IMR-90 (cell line): ENCODE data around the gene KAT7. TPM values are rescaled to one million over a fixed set of nuclear protein-coding genes. Genes with fewer than 3 reads are reported as not detected.

Source experiments
- ATAC-seq: fragments of 200-7000 bp; cut with Tn5 transposase; 2 replicates; pipeline ENCODE4 v1.9.1; 2020; ENCODE audit warnings: low read depth, mild to moderate bottlenecking, moderate library complexity
- BruUV-seq: library from RNA; stranded (reverse); fragments of 400-500 nt; replicated peaks from 2 replicates; lab custom pipeline; 2021; lab: Mats Ljungman, UMichigan
- CTCF ChIA-PET: fragments of 300-600 bp; formaldehyde crosslinking; extraction: SDS; loops from one replicate; lab custom pipeline; 2021; ENCODE audit warnings: antibody characterized with exemption; lab: Yijun Ruan, JAX
- POLR2A ChIA-PET: fragments of 300-600 bp; sonication (Branson Sonifier 250); formaldehyde crosslinking; loops from one replicate; lab custom pipeline; 2022; ENCODE audit warnings: antibody characterized with exemption; ENCODE audit not compliant: unreplicated experiment; lab: Charles Lee
- DNase-seq: peaks from one replicate; pipeline ENCODE4 v3.0.0; 2013
- H2AFZ ChIP-seq: replicated peaks from 2 replicates; pipeline ENCODE3; 2013; ENCODE audit warnings: low read length, mild to moderate bottlenecking; ENCODE audit not compliant: poor library complexity
- H2AK5ac ChIP-seq: 2 replicates; pipeline ENCODE4 v1.6.1; 2013; ENCODE audit warnings: low read depth, low read length, inconsistent platforms
- H2AK9ac ChIP-seq: replicated peaks from 2 replicates; pipeline ENCODE3; 2013; ENCODE audit warnings: mild to moderate bottlenecking, low read depth, low read length, moderate library complexity; ENCODE audit not compliant: poor library complexity
- H2BK120ac ChIP-seq: 2 replicates; pipeline ENCODE4 v1.6.1; 2013; ENCODE audit warnings: low read depth, low read length, inconsistent platforms
- H2BK15ac ChIP-seq: 3 replicates; pipeline ENCODE4 v1.6.1; 2013; ENCODE audit warnings: low read depth, low read length, inconsistent platforms
- H2BK20ac ChIP-seq: 2 replicates; pipeline ENCODE4 v1.6.1; 2013; ENCODE audit warnings: low read depth, mild to moderate bottlenecking, inconsistent platforms, low read length, moderate library complexity
- H2BK5ac ChIP-seq: 2 replicates; pipeline ENCODE4 v1.6.1; 2013; ENCODE audit warnings: mild to moderate bottlenecking, low read depth, low read length, inconsistent platforms; ENCODE audit not compliant: poor library complexity, severe bottlenecking
- H3K14ac ChIP-seq: replicated peaks from 2 replicates; pipeline ENCODE4 v1.6.1; 2013; ENCODE audit warnings: low read depth, low read length, inconsistent platforms
- H3K18ac ChIP-seq: 2 replicates; pipeline ENCODE4 v1.6.1; 2013; ENCODE audit warnings: low read depth, low read length, control low read depth
- H3K23ac ChIP-seq: 2 replicates; pipeline ENCODE4 v1.6.1; 2013; ENCODE audit warnings: low read depth, low read length, inconsistent platforms
- H3K27ac ChIP-seq: 2 replicates; pipeline ENCODE4 v1.5.1; 2013; ENCODE audit warnings: mild to moderate bottlenecking, control low read depth, low read length; ENCODE audit not compliant: insufficient read depth
- H3K27me3 ChIP-seq: 2 replicates; pipeline ENCODE4 v1.6.1; 2013; ENCODE audit warnings: low read length; ENCODE audit not compliant: control insufficient read depth, insufficient read depth
- H3K36me3 ChIP-seq: 2 replicates; pipeline ENCODE4 v1.6.1; 2013; ENCODE audit warnings: low read length, mixed read lengths; ENCODE audit not compliant: control insufficient read depth, insufficient read depth
- H3K4ac ChIP-seq: 2 replicates; pipeline ENCODE4 v1.6.1; 2013; ENCODE audit warnings: low read depth, low read length, inconsistent platforms
- H3K4me1 ChIP-seq: 2 replicates; pipeline ENCODE4 v1.6.1; 2013; ENCODE audit warnings: low read length, mixed read lengths; ENCODE audit not compliant: control insufficient read depth, insufficient read depth
- H3K4me2 ChIP-seq: 2 replicates; pipeline ENCODE4 v1.6.1; 2013; ENCODE audit warnings: low read depth, mild to moderate bottlenecking, control low read depth, low read length, moderate library complexity
- H3K4me3 ChIP-seq: 2 replicates; pipeline ENCODE4 v1.5.1; 2013; ENCODE audit warnings: low read depth, mild to moderate bottlenecking, control low read depth, low read length, moderate library complexity; ENCODE audit not compliant: insufficient read depth
- H3K56ac ChIP-seq: 2 replicates; pipeline ENCODE4 v1.6.1; 2013; ENCODE audit warnings: low read length, inconsistent platforms; ENCODE audit not compliant: insufficient read depth; ENCODE audit errors: extremely low read depth
- H3K79me1 ChIP-seq, 2 experiments: 2 replicates each; pipeline ENCODE4 v1.6.1; 2013; ENCODE audit warnings: low read length in 2 of 2, inconsistent platforms in 1 of 2, low read depth in 1 of 2
- H3K9ac ChIP-seq: 2 replicates; pipeline ENCODE4 v1.6.1; 2013; ENCODE audit warnings: low read depth, low read length, control low read depth
- H3K9me1 ChIP-seq: 2 replicates; pipeline ENCODE4 v1.6.1; 2013; ENCODE audit warnings: low read length, inconsistent platforms; ENCODE audit not compliant: insufficient read depth
- H3K9me3 ChIP-seq: 2 replicates; pipeline ENCODE4 v1.6.1; 2013; ENCODE audit warnings: low read length; ENCODE audit not compliant: control insufficient read depth, insufficient read depth
- H4K20me1 ChIP-seq: 2 replicates; pipeline ENCODE4 v1.6.1; 2013; ENCODE audit warnings: low read length, inconsistent platforms; ENCODE audit not compliant: insufficient read depth
- H4K5ac ChIP-seq: 2 replicates; pipeline ENCODE4 v1.6.1; 2013; ENCODE audit warnings: mild to moderate bottlenecking, low read depth, low read length, control low read depth
- H4K8ac ChIP-seq, 2 experiments: 2 replicates each; pipeline ENCODE4 v1.6.1; 2013; ENCODE audit warnings: low read depth in 2 of 2, low read length in 2 of 2, control low read depth in 1 of 2, inconsistent platforms in 1 of 2
- H4K91ac ChIP-seq: 2 replicates; pipeline ENCODE4 v1.6.1; 2013; ENCODE audit warnings: low read depth, low read length, inconsistent platforms; ENCODE audit not compliant: insufficient read depth
- BHLHE40 ChIP-seq: fragments of 150-350 bp; IDR thresholded peaks from 2 replicates; pipeline ENCODE4 v1.6.1; 2016; ENCODE audit warnings: mild to moderate bottlenecking, low read depth, low read length
- CEBPB ChIP-seq: IDR thresholded peaks from 2 replicates; pipeline ENCODE4 v1.6.1; 2012; ENCODE audit warnings: low read depth, low read length, improper control_type of control experiment
- ELK1 ChIP-seq: fragments of 150-350 bp; IDR thresholded peaks from 2 replicates; pipeline ENCODE4 v1.6.1; 2016; ENCODE audit warnings: low read depth, mild to moderate bottlenecking, low read length, moderate library complexity, borderline replicate concordance
- FOS ChIP-seq: fragments of 150-350 bp; IDR thresholded peaks from 2 replicates; pipeline ENCODE4 v1.6.1; 2016; ENCODE audit warnings: low read depth, low read length
- MAFK ChIP-seq: IDR thresholded peaks from 2 replicates; pipeline ENCODE4 v1.6.1; 2012; ENCODE audit warnings: low read depth, low read length, improper control_type of control experiment
- MAZ ChIP-seq: IDR thresholded peaks from 2 replicates; pipeline ENCODE4 v1.6.1; 2012; ENCODE audit warnings: low read depth, mild to moderate bottlenecking, low read length, improper control_type of control experiment, moderate library complexity, borderline replicate concordance
- NFE2L2 ChIP-seq: fragments of 150-350 bp; IDR thresholded peaks from 2 replicates; pipeline ENCODE4 v1.6.1; 2016; ENCODE audit warnings: low read depth, mild to moderate bottlenecking, low read length
- POLR2A ChIP-seq: IDR thresholded peaks from 2 replicates; pipeline ENCODE4 v1.6.1; 2012; ENCODE audit warnings: mild to moderate bottlenecking, low read depth, low read length
- RFX5 ChIP-seq: IDR thresholded peaks from 2 replicates; pipeline ENCODE4 v1.8.0; 2012; ENCODE audit warnings: low read depth, mild to moderate bottlenecking, low read length, moderate library complexity
- USF2 ChIP-seq: fragments of 150-350 bp; IDR thresholded peaks from 2 replicates; pipeline ENCODE4 v1.6.1; 2017; ENCODE audit warnings: mild to moderate bottlenecking, antibody characterized with exemption, low read length, low read depth
- whole genome bisulfite sequencing, 2 experiments: methylation state at CpG; one replicate each; pipeline versions ENCODE4 v1.1.5 to v1.1.7; 2013; ENCODE audit warnings: missing lambda C conversion rate in 2 of 2; ENCODE audit not compliant: insufficient read length in 1 of 2; ENCODE audit errors: extremely low coverage in 2 of 2; 5-methylcytosine and 5-hydroxymethylcytosine counted together
- dilution Hi-C: fragments of 300-500 bp; cut with HindIII; formaldehyde crosslinking; loops from one replicate; pipeline ENCODE4 v1.14.3; 2018; ENCODE audit warnings: low sequenced_read_pairs; ENCODE audit not compliant: unreplicated experiment
- in situ Hi-C: fragments of 300-500 bp; cut with MboI; formaldehyde crosslinking; loops from 3 replicates; pipeline ENCODE4 v1.14.3; 2019; ENCODE audit warnings: low sequenced_read_pairs, inconsistent platforms, mixed read lengths
- intact Hi-C: fragments of 100-400 bp; cut with micrococcal nuclease; formaldehyde crosslinking; loops from 2 replicates; pipeline ENCODE4 v1.10.0; 2022
- polyA plus RNA-seq, 3 experiments: library from polyadenylated mRNA; depleted of rRNA; stranded (reverse); fragments of >200 nt; gene quantifications; 2 replicates each; pipeline ENCODE4 v1.2.3, GENCODE V29; 2012; ENCODE audit warnings: low replicate concordance in 1 of 3
- total RNA-seq: library from RNA; depleted of rRNA; stranded (reverse); fragments of >200 nt; gene quantifications from 2 replicates; pipeline ENCODE4 v1.2.3, GENCODE V29; 2012

KAT7 gene
- total and polyA plus RNA-seq, 2 of the 4 experiments (the other 2 are of a cell fraction), result 16.9 to 21.9 TPM

- H2AFZ ChIP-seq, result no peak overlapping the region
- H3K23ac ChIP-seq, result no peak overlapping the region
- no peaks in the 10 kb centered on the region for H4K20me1 ChIP-seq
- no peak overlapping the region for H3K27ac ChIP-seq
- TF ChIP-seq RFX5 (no peak), USF2 (no peak), BHLHE40 (no peak), POLR2A (no peak), NFE2L2 (no peak), ELK1 (no peak), CEBPB (no peak), MAFK (no peak), MAZ (no peak), FOS (no peak)
- H4K91ac ChIP-seq, result no peak overlapping the region
- no TSS peak for BruUV-seq
- H3K79me1 ChIP-seq, result no peaks in the 10 kb centered on the region
- POLR2A ChIA-PET, result no interaction called here
- no peaks in the 10 kb centered on the region for H3K9me1 ChIP-seq
- in situ Hi-C loops (no loop called here), intact Hi-C loops (no loop called here), dilution Hi-C loops (no loop called here)
- no peak overlapping the region for H3K14ac ChIP-seq
- DNase-seq (no peak), ATAC-seq (no peak)
- CTCF ChIA-PET, result no interaction called here
- H3K4me1 ChIP-seq, result peaks cover 3% of the 10 kb centered on the region; the same call in 1 of the 2 replicates
- H4K8ac ChIP-seq, result no peak overlapping the region
- no peak overlapping the region for H2AK5ac ChIP-seq
- no peaks in the 10 kb centered on the region for H3K36me3 ChIP-seq
- no peak overlapping the region for H3K56ac ChIP-seq
- H4K5ac ChIP-seq, result no peak overlapping the region
- H2BK15ac ChIP-seq, result no peak overlapping the region
- H3K4me3 ChIP-seq, result no peak overlapping the region
- H3K4me2 ChIP-seq, result no peak overlapping the region
- no peak overlapping the region for H3K4ac ChIP-seq
- H2BK20ac ChIP-seq, result no peak overlapping the region
- H3K9ac ChIP-seq, result no peak overlapping the region
- no peak overlapping the region for H2AK9ac ChIP-seq
- H3K27me3 ChIP-seq, result peaks cover 32% of the 10 kb centered on the region
- no peak overlapping the region for H2BK5ac ChIP-seq
- H3K9me3 ChIP-seq, result no peaks in the 10 kb centered on the region
- no peak overlapping the region for H3K18ac ChIP-seq
- no peak overlapping the region for H2BK120ac ChIP-seq
- 79% methylated on average over 3 of the region's 5 CpGs; no CpG with 5 or more reads in 1 of the 2 experiments for WGBS, 2 experiments
These were observed 65.6 kb downstream of the KAT7 start for GRCh38 chr17:49854126-49854525.
